Measurements from ENCODE around the gene SKIDA1. TPM values are rescaled to one million over a fixed set of nuclear protein-coding genes. Genes with fewer than 3 reads are reported as not detected.

Gene SKIDA1
- total RNA-seq, 3 donors from 2014 or later = 0.03 to 2.4 (median 0.34) TPM

DNA sequence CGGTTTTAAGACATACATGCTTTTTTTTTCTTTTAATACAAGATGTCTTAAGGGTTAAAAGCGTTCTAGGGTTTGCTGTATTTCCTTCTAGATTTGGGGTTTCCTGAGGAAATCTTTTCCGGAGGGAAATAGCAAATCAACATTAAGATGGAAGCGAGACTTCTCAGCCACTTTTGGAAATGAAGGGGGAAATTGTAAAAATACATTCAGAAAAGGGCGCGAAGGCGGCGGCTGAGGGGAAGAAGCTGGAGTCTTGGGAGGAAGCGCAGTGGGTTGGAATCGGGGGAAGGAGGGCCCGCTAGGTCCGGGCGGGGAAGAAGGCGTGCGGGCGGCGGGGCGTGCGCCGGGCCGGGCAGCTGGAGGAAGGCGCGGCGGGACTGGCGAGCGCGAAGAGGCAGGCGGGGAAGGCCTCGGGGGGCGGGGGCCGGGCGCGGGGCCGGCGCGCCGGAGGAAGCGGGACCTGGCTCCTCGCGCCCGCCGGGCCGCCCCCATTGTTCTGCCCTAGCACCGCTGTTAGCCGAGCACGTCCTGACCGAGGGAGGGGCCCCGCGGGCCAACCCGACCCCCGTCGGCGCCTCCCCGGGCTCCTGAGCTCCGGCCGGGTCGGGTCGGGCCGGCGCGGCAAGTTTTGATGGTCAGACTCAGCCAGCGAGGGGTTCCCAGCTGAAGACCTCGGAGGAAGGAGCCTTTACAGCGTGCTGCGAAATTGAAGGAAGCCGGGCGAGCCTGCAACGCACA is 1.5 kb upstream of the SKIDA1 start:
- peak; percentile 58 to 77 (median 77) for DNase-seq
- H3K4me1 ChIP-seq (ENCODE audit: low read depth) = peaks cover 6% of the 10 kb centered on the region
- peak; percentile 53 for ATAC-seq
- TF ChIP-seq, protein P1, sequence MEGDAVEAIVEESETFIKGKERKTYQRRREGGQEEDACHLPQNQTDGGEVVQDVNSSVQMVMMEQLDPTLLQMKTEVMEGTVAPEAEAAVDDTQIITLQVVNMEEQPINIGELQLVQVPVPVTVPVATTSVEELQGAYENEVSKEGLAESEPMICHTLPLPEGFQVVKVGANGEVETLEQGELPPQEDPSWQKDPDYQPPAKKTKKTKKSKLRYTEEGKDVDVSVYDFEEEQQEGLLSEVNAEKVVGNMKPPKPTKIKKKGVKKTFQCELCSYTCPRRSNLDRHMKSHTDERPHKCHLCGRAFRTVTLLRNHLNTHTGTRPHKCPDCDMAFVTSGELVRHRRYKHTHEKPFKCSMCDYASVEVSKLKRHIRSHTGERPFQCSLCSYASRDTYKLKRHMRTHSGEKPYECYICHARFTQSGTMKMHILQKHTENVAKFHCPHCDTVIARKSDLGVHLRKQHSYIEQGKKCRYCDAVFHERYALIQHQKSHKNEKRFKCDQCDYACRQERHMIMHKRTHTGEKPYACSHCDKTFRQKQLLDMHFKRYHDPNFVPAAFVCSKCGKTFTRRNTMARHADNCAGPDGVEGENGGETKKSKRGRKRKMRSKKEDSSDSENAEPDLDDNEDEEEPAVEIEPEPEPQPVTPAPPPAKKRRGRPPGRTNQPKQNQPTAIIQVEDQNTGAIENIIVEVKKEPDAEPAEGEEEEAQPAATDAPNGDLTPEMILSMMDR (IDR thresholded peaks at IDR 0.05) = no peak
- intact Hi-C loops (cut with DNase I, micrococcal nuclease) = no loop called here
- peak overlapping the region; percentile 31 for H3K4me3 ChIP-seq
- H3K9me3 ChIP-seq = no peaks in the 10 kb centered on the region
- H3K36me3 ChIP-seq (ENCODE audit: low read depth) = no peaks in the 10 kb centered on the region

DNA sequence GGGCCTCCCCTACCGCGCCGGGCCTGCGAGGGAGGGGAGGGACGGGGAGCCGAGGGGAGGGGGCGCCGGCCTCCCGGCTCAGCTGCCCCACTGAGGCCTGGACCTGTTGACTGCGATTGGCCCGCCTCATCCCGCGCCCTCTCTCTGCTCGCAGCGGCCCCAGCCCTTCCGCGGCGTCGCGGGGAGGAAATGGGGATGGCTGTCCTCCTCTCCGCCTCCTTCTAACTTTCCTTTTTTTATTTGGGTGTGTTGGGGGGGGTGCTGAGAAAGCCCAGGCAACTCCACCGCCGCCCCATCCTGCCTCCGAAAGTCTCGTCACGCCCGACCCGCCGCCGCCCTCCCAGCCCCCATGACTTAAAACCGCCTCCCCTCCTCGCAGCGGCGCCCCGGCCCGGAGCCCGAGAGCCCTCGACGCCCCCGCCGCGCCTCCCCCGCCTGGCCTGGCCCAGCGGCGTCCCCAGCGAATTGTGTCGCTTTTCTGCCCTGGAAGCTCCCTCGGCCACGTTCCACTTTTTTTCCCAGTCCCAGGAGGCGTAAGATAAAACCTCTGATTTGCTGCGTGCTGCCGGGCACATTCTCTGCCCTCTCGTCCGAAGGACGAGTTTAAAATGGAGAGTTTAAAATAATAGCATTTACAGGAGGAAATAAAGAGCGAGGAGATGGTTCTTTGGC is 842 bp upstream of the SKIDA1 start:
- Histone ChIP-seq H3K4me1 (ENCODE audit: low read depth) (peaks cover 6% of the 10 kb centered on the region), H3K9me3 (no peaks in the 10 kb centered on the region)

DNA sequence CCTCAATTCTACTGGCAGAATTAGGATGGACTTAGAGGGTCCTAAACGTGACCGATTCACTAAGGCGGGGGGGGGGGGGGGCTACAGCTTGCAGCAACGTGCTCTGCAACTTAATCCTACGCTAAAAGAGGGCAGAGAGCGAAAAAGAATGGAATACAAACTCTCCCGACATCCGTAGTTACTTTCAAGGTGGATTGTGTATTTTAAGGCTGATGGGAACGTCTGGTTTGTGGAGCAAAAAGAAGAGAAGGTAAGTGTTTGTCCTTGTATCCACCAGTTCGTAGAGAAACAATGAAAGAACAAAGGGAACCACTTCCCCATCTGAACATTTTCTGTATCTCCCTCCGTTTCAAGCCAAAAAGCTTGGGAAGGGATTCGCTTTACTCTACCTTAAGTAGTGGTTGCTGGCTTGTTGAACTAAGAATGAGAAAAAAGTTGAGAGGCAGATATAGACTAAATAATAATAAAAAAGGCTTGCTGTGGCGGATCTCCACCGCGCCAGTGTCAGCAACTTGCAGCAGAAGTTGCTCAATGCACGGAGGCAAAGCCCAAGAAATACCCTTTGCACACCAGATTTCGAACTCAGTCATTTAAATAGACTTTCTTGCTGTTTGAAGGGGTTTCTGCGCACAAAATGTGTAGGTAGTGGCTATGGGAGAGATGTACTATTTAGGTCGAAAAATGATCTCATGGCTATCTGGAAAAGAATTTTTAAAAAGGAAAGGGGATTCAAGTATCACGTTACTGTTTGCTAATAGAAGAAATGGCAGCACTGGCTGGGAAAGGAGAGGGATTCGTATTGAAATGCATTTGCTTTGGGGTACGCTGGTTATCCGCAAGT is 736 bp downstream of the SKIDA1 start:
- TF ChIP-seq, protein P1 (IDR thresholded peaks at IDR 0.05) = no peak
- H3K9me3 ChIP-seq = no peaks in the 10 kb centered on the region
- H3K36me3 ChIP-seq (ENCODE audit: low read depth) = no peaks in the 10 kb centered on the region
- peaks cover 6% of the 10 kb centered on the region for H3K4me1 ChIP-seq (ENCODE audit: low read depth)
- H3K4me3 ChIP-seq = no peak overlapping the region
- intact Hi-C loops (cut with DNase I, micrococcal nuclease) = no loop called here
- DNase-seq = peak in 1 of 3 donors; percentile 23
- ATAC-seq = no peak

More for the DNA sequence above, 842 bp upstream of the SKIDA1 start:
- Histone ChIP-seq H3K36me3 (ENCODE audit: low read depth) (no peaks in the 10 kb centered on the region), H3K4me3 (peak overlapping the region; percentile 31)
- ATAC-seq (peak; percentile 65), DNase-seq (peak; percentile 70 to 84 (median 79))
- intact Hi-C loops (cut with DNase I, micrococcal nuclease) = no loop called here
- TF ChIP-seq, protein P1 (IDR thresholded peaks at IDR 0.05) = no peak

DNA sequence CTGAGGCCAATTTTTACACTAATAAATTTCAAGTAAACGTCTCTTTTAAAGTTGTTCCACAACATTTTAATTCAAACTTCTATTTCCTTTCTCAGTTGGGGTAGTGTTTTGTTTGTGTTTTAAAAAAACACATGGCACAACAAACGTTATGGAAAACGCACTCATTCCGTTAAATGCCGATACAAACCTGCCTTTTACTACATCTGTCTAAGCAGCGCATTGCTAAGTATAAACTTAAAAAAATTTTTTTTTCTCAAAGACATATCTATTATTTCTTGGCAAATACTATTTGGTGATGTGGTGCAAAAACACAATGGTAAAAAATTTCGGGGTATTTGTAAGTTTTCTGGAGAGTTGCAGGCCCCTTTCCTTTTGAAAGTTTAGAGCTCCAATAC is 1.4 kb downstream of the SKIDA1 start:
- ATAC-seq = no peak
- no peak overlapping the region for H3K4me3 ChIP-seq
- H3K9me3 ChIP-seq = no peaks in the 10 kb centered on the region
- intact Hi-C loops (cut with DNase I, micrococcal nuclease) = no loop called here
- peaks cover 6% of the 10 kb centered on the region for H3K4me1 ChIP-seq (ENCODE audit: low read depth)
- DNase-seq = no peak
- TF ChIP-seq, protein P1 (IDR thresholded peaks at IDR 0.05) = no peak
- no peaks in the 10 kb centered on the region for H3K36me3 ChIP-seq (ENCODE audit: low read depth)

DNA sequence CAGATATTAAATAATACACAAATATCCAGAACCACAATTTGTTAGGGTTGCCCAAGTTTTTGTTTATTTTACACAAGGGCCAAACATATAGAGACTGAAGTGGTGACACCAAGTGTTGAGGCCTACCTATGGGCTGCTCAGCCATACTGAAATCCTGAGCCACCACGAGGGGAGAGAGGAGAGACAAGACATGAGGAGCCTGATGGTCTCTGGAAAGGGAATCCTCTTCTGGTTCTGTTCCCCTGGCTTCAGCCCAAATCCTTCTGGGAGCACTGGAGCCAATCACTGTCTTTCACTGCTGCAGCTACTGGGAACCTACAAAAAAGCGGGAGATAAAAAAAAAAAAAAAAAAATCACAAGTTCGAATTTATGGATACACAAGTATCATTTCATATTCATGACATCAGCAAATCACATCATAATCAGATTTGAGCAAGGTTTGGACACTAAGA is 1.9 kb downstream of the SKIDA1 start:
- TF ChIP-seq, protein P1 (IDR thresholded peaks at IDR 0.05) = no peak
- Histone ChIP-seq H3K9me3 (no peaks in the 10 kb centered on the region), H3K4me3 (no peak overlapping the region), H3K4me1 (ENCODE audit: low read depth) (peaks cover 11% of the 10 kb centered on the region), H3K36me3 (ENCODE audit: low read depth) (no peaks in the 10 kb centered on the region)
- intact Hi-C loops (cut with DNase I, micrococcal nuclease) = no loop called here
- DNase-seq (no peak), ATAC-seq (no peak)

All from mucosa of descending colon (tissue), 3 donors.